ENCODE measurements around the gene TICAM2. TPM values are rescaled to one million over a fixed set of nuclear protein-coding genes. Genes with fewer than 3 reads are reported as not detected.

Gene TICAM2
- total and polyA plus RNA-seq, 7 experiments from 2014 or later: 0.14 to 3.7 (median 1.8) TPM

DNA sequence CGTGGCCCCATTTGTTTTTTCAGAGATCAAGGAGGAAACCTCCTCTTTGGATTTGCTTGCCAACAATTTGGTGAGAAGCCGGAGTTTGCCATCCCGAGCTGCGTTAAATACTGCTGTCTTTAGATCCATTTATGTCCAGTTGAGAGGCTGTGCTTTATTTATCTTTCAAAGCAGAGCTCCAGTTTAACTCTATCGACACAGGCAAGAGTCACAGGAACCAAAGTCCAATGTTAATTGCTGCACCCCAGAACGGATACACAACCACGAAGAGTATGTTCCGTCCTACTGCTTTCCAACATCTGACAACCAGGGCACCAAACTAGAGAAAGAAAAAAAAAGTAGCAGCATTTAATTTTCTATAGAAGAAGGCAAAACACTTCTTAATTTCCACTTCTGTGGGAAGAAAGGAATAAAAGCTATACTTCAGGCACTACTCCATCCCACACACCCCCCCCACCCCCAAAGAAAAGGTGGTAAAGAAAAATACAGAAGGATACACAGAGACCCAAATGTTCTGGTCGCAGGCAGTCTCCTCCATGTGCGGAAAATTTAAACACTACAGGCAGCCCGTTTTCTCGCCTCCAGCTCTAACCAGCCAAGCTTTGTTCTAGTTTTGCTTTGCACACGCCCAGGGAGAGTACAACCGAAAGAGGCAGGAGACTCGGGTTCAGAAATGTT, 58.8 kb downstream of the TICAM2 start:
- peak; percentile 16 for ATAC-seq
- H3K4me1 ChIP-seq (ENCODE audit: control insufficient read depth in 2 of 2, insufficient read depth in 2 of 2, low read length in 2 of 2): peaks cover 31 to 45% of the 10 kb centered on the region in 2 donors
- peak overlapping the region; percentile 70 for H3K4me3 ChIP-seq (ENCODE audit: low read length)
- peaks cover 0 to 4% (median 0%) of the 10 kb centered on the region in 3 experiments for H3K36me3 ChIP-seq (ENCODE audit: control insufficient read depth in 2 of 3, insufficient read depth in 3 of 3, low read length in 3 of 3)
- ChIA-PET CTCF (interaction anchor here (0.6 to 0.7 kb wide), 2 partner anchors 93 to 449 kb away, joined by 3 read pairs; no protein-coding TSS in a partner anchor), POLR2A (interaction anchor here (0.7 to 4.1 kb wide), 9 partner anchors 16 to 374 kb away, joined by 4 to 24 read pairs (median 6); partner anchors contain the start of genes CCDC112, PGGT1B, TMED7 and TRIM36)
- Mint-ChIP-seq H3K36me3 (peaks cover 5 to 51% (median 28%) of the 10 kb centered on the region in 5 donors), H3K27me3 (no peaks in the 10 kb centered on the region), H3K27ac (peak overlapping the region; percentile 92 to 100 (median 96)), H3K4me3 (peak overlapping the region; percentile 94 to 100 (median 96)), H3K9me3 (peaks cover 0 to 21% (median 2%) of the 10 kb centered on the region in 11 donors), H3K4me1 (peaks cover 48 to 61% (median 55%) of the 10 kb centered on the region in 7 donors)
- intact Hi-C loops (cut with micrococcal nuclease): loop anchor here (1.0 to 5.0 kb wide), 16 partner anchors 11 to 542 kb away; partner anchors contain the start of genes AP3S1 (in 2 of the 2), ATG12 (in 2 of the 2), CCDC112 (in 2 of the 2) and PGGT1B (in 2 of the 2)
- peak in 3 of 9 donors; percentile 5 to 61 (median 55) for DNase-seq
- H3K9me3 ChIP-seq (ENCODE audit: control insufficient read depth in 2 of 3, low read length in 3 of 3): peaks cover 0 to 5% (median 4%) of the 10 kb centered on the region in 3 experiments
- H3K27ac ChIP-seq (ENCODE audit: low read depth, low read length): peak overlapping the region; percentile 96
- H3K27me3 ChIP-seq (ENCODE audit: control insufficient read depth in 2 of 2, insufficient read depth in 2 of 2, low read length in 2 of 2): no peaks in the 10 kb centered on the region

DNA sequence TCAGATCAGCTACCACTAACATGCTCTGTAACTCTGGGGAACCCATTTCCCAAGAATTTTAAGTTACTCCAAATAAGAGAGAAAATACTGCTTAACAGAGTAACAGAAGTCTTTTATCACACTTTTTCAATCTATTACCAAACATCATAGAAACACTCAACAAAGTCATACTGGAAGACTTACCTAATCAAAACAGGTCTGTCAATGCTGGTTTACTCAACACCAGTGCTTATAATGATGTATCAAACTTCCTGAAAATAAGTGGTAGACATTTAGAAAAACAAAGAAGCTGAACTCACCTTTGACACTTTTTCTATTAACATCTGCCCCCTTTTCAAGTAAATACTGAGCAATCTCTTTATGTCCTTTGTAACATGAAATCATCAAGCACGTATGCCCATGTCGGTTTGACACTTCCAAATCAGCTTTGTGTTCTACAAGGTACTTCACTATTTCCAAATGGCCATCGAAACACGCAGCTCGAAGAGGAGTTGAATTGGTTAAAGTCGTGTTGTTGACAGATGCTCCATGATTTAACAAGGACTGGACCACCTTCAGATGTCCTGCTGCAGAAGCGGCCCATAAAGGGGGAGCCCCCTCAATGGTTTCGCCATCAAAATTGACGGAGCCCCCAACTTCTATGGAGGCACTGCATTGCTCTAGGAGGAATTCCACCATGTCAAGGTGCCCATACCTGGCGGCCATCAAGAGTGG, 59.5 kb downstream of the TICAM2 start:
- H3K9me3 ChIP-seq (ENCODE audit: control insufficient read depth in 2 of 3, low read length in 3 of 3): peaks cover 0 to 5% (median 4%) of the 10 kb centered on the region in 3 experiments
- no peaks in the 10 kb centered on the region for H3K27me3 Mint-ChIP-seq
- H3K27me3 ChIP-seq (ENCODE audit: control insufficient read depth in 2 of 2, insufficient read depth in 2 of 2, low read length in 2 of 2): no peaks in the 10 kb centered on the region
- intact Hi-C loops (cut with micrococcal nuclease): loop anchor here (1.0 to 5.0 kb wide), 4 partner anchors 11 to 44 kb away; no protein-coding TSS in a partner anchor
- H3K4me1 Mint-ChIP-seq: peaks cover 53 to 68% (median 62%) of the 10 kb centered on the region in 7 donors
- H3K36me3 Mint-ChIP-seq: peaks cover 6 to 56% (median 33%) of the 10 kb centered on the region in 5 donors
- ChIA-PET POLR2A (interaction anchor here (0.7 to 2.1 kb wide), 4 partner anchors 20 to 281 kb away, joined by 4 to 6 read pairs (median 4); partner anchors contain the start of gene PGGT1B), CTCF (interaction anchor here (0.7 kb wide), 1 partner anchor 449 kb away, joined by 3 read pairs; no protein-coding TSS in a partner anchor)
- peaks cover 0 to 21% (median 2%) of the 10 kb centered on the region in 11 donors for H3K9me3 Mint-ChIP-seq
- H3K4me3 ChIP-seq (ENCODE audit: low read length): peak overlapping the region; percentile 70
- H3K36me3 ChIP-seq (ENCODE audit: control insufficient read depth in 2 of 3, insufficient read depth in 3 of 3, low read length in 3 of 3): peaks cover 0 to 4% (median 0%) of the 10 kb centered on the region in 3 experiments
- H3K27ac Mint-ChIP-seq: peak overlapping the region in 7 of 9 donors; percentile 64 to 100 (median 97)
- H3K4me1 ChIP-seq (ENCODE audit: control insufficient read depth in 2 of 2, insufficient read depth in 2 of 2, low read length in 2 of 2): peaks cover 36 to 50% of the 10 kb centered on the region in 2 donors
- ATAC-seq (no peak), DNase-seq (no peak)
- H3K27ac ChIP-seq (ENCODE audit: low read depth, low read length): peak overlapping the region; percentile 96
- H3K4me3 Mint-ChIP-seq: peak overlapping the region; percentile 94 to 100 (median 96)

DNA sequence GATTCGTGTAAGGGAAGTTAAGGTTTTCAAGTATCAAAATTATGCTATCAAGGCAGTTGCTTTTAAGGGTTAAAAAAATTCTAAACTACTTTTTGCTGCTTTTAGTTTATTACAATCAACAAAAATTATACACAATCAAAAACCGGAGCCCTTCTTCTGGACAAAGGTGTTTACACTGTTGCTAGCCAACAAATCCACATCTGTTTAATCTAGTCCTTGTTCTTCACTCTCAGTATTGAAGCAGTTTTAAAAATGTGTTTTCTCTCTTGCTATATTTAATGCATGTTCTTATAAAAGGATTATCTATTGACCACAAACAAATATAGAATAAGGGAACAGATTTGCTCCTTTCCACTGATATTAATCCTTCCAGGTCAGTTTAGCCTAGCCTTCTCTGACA, 60.2 kb downstream of the TICAM2 start:
- peaks cover 6 to 59% (median 36%) of the 10 kb centered on the region in 5 donors for H3K36me3 Mint-ChIP-seq
- H3K27me3 Mint-ChIP-seq: no peaks in the 10 kb centered on the region
- Histone ChIP-seq H3K36me3 (ENCODE audit: control insufficient read depth in 2 of 3, insufficient read depth in 3 of 3, low read length in 3 of 3) (peaks cover 0 to 4% (median 0%) of the 10 kb centered on the region in 3 experiments), H3K4me3 (ENCODE audit: low read length) (peak overlapping the region; percentile 70), H3K4me1 (ENCODE audit: control insufficient read depth in 2 of 2, insufficient read depth in 2 of 2, low read length in 2 of 2) (peaks cover 41 to 53% of the 10 kb centered on the region in 2 donors), H3K9me3 (ENCODE audit: control insufficient read depth in 2 of 3, low read length in 3 of 3) (peaks cover 0 to 5% (median 4%) of the 10 kb centered on the region in 3 experiments), H3K27me3 (ENCODE audit: control insufficient read depth in 2 of 2, insufficient read depth in 2 of 2, low read length in 2 of 2) (no peaks in the 10 kb centered on the region), H3K27ac (ENCODE audit: low read depth, low read length) (no peak overlapping the region)
- peak overlapping the region; percentile 94 to 100 (median 96) for H3K4me3 Mint-ChIP-seq
- H3K9me3 Mint-ChIP-seq: peaks cover 0 to 21% (median 2%) of the 10 kb centered on the region in 11 donors
- intact Hi-C loops (cut with micrococcal nuclease): loop anchor here (2.0 to 5.0 kb wide), 3 partner anchors 13 to 45 kb away; no protein-coding TSS in a partner anchor
- CTCF ChIA-PET: no interaction called here
- H3K4me1 Mint-ChIP-seq: peaks cover 56 to 75% (median 69%) of the 10 kb centered on the region in 7 donors
- POLR2A ChIA-PET: no interaction called here
- DNase-seq (no peak), ATAC-seq (no peak)
- H3K27ac Mint-ChIP-seq: peak overlapping the region in 4 of 9 donors; percentile 25 to 93 (median 50)

DNA sequence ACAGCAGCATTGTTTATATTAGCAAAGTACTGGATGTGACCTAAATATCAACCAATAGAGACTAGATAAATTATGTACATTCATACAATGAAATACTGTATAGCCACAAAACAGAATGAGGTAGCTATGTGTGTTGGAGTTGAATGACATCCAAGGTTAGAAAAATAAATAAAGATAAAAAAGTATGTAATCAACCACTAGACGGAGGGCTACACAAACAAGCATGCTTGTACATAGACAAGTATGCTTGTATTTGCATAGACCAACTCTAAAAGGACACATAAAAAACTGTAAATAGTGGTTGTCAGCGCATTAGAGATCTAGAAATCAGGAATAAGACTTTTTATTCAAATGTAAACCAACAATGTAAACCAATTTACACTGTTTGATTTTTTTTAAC, 60.7 kb downstream of the TICAM2 start:
- ATAC-seq: no peak
- Mint-ChIP-seq H3K27me3 (no peaks in the 10 kb centered on the region), H3K9me3 (peaks cover 0 to 16% (median 2%) of the 10 kb centered on the region in 11 donors), H3K4me1 (peaks cover 59 to 80% (median 74%) of the 10 kb centered on the region in 7 donors), H3K4me3 (peak overlapping the region; percentile 94 to 100 (median 96)), H3K36me3 (peaks cover 6 to 64% (median 41%) of the 10 kb centered on the region in 5 donors), H3K27ac (no peak overlapping the region)
- Histone ChIP-seq H3K36me3 (ENCODE audit: control insufficient read depth in 2 of 3, insufficient read depth in 3 of 3, low read length in 3 of 3) (peaks cover 0 to 4% (median 0%) of the 10 kb centered on the region in 3 experiments), H3K9me3 (ENCODE audit: control insufficient read depth in 2 of 3, low read length in 3 of 3) (peaks cover 0 to 5% (median 4%) of the 10 kb centered on the region in 3 experiments), H3K27me3 (ENCODE audit: control insufficient read depth in 2 of 2, insufficient read depth in 2 of 2, low read length in 2 of 2) (no peaks in the 10 kb centered on the region), H3K4me1 (ENCODE audit: control insufficient read depth in 2 of 2, insufficient read depth in 2 of 2, low read length in 2 of 2) (peaks cover 43 to 56% of the 10 kb centered on the region in 2 donors), H3K4me3 (ENCODE audit: low read length) (peak overlapping the region; percentile 70), H3K27ac (ENCODE audit: low read depth, low read length) (no peak overlapping the region)
- ChIA-PET POLR2A (no interaction called here), CTCF (no interaction called here)
- DNase-seq: no peak
- intact Hi-C loops (cut with micrococcal nuclease): loop anchor here (2.0 to 5.0 kb wide), 3 partner anchors 13 to 46 kb away; no protein-coding TSS in a partner anchor

DNA sequence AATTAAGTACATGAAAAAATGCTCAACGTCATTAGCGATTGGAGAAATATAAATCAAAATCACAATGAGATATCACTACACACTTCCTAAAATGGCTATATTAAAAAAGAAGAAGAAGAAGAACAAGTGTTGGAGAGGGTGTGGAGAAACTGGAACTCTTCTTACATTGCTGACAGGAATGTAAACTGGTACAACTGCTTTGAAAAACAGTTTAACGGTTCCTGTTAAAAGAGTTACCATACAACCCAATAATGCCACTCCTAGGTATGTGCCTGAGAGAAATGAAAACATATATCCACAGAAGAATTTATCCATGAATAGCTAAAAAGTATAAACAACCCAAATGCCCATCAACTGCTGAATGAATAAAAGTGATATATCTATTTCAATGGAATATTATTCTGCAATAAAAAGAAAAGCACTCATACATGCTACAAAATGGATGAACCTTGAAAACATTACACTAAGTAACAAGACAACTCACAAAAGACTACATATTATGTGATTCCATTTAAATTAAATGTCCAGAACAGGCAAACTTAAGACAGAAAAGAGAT, 66.7 kb downstream of the TICAM2 start:
- Mint-ChIP-seq H3K9me3 (peaks cover 0 to 2% (median 0%) of the 10 kb centered on the region in 11 donors), H3K27me3 (no peaks in the 10 kb centered on the region), H3K36me3 (peaks cover 6 to 71% (median 51%) of the 10 kb centered on the region in 5 donors), H3K4me1 (peaks cover 62 to 98% (median 89%) of the 10 kb centered on the region in 7 donors), H3K27ac (peak overlapping the region in 1 of 9 donors; percentile 12), H3K4me3 (peak overlapping the region in 7 of 10 donors; percentile 1 to 99 (median 44))
- CTCF ChIA-PET: no interaction called here
- Histone ChIP-seq H3K4me3 (ENCODE audit: low read length) (no peak overlapping the region), H3K4me1 (ENCODE audit: control insufficient read depth in 2 of 2, insufficient read depth in 2 of 2, low read length in 2 of 2) (peaks cover 19 to 36% of the 10 kb centered on the region in 2 donors), H3K9me3 (ENCODE audit: control insufficient read depth in 2 of 3, low read length in 3 of 3) (no peaks in the 10 kb centered on the region), H3K27me3 (ENCODE audit: control insufficient read depth in 2 of 2, insufficient read depth in 2 of 2, low read length in 2 of 2) (no peaks in the 10 kb centered on the region), H3K36me3 (ENCODE audit: control insufficient read depth in 2 of 3, insufficient read depth in 3 of 3, low read length in 3 of 3) (peaks cover 0 to 5% (median 0%) of the 10 kb centered on the region in 3 experiments), H3K27ac (ENCODE audit: low read depth, low read length) (no peak overlapping the region)
- POLR2A ChIA-PET: no interaction called here
- intact Hi-C loops (cut with micrococcal nuclease): no loop called here
- no peak for ATAC-seq
- no peak for DNase-seq
